ENCODE data around the gene RUFY3.

GRCh38 chr4:70741867-70742658 lies 20.3 kb downstream of the RUFY3 start:
- TF ChIP-seq POLR2A (IDR thresholded peaks at IDR 0.05) (no peak), CTCF (IDR thresholded peaks at IDR 0.05) (no peak)

Measured in testis (tissue), 2 donors.